NCI-H2107 (cell line): ENCODE measurements around the gene COL5A1.

Experiments used
- DNase-seq: peaks from one replicate; lab custom pipeline; 2025; lab: John Stamatoyannopoulos, UW

Gene COL5A1

GRCh38 chr9:134741846-134742245, 100.2 kb downstream of the COL5A1 start:
- no peak for DNase-seq

DNA sequence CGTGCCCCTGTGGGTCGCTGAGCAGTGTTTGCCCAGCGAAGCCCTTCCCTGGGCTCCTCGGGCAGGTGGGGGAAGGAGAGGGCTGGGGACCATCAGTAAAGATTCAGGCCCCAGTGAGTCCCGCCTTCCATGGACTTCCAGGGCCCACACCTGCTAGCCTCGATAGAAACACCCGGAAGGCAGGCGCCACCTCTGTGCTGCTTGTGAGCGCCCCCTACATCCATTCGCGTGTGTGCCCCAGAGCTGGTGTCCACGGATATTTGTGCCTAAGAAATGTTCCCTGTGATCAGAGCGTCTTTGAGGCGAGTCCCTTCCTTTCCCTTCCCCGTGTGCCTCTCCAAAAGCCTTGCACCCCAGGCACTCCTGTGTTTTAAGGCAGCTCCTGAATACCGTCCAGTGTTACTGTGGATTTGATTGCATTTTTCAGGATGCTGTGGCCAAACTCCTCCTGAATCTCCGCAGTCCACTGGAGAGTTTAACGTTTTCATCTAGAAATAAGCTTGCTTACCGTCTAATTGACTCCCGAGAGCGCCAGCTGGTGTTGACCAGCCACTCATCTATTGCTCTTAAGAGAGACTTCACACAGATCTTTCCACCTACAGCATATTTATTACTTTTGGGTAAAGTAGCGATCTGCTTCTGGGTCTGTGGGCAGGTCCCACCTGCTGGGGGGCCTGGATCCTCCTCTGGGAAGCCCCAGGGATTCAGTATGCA, 101.4 kb downstream of the COL5A1 start:
- DNase-seq = no peak

DNA sequence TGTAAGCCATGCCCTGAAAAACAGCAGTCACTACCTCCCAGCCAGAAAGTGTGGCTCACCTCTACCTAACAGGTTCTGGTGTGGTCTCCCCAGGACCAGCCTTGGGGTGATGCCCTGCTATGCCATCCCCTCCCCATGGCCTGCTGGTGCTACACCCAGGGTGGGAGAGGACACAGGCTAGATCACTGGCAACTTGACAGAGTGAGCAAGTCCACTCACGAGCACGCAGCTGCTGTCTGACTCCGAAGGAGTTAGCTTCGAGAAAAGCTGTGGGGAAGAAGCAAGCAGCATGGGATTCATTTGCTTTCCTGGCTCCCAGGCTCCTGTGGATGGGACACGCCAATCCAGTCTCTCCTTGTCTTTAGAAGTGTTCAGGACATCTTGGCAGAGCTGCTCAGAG, 102.2 kb downstream of the COL5A1 start:
- no peak for DNase-seq

DNA sequence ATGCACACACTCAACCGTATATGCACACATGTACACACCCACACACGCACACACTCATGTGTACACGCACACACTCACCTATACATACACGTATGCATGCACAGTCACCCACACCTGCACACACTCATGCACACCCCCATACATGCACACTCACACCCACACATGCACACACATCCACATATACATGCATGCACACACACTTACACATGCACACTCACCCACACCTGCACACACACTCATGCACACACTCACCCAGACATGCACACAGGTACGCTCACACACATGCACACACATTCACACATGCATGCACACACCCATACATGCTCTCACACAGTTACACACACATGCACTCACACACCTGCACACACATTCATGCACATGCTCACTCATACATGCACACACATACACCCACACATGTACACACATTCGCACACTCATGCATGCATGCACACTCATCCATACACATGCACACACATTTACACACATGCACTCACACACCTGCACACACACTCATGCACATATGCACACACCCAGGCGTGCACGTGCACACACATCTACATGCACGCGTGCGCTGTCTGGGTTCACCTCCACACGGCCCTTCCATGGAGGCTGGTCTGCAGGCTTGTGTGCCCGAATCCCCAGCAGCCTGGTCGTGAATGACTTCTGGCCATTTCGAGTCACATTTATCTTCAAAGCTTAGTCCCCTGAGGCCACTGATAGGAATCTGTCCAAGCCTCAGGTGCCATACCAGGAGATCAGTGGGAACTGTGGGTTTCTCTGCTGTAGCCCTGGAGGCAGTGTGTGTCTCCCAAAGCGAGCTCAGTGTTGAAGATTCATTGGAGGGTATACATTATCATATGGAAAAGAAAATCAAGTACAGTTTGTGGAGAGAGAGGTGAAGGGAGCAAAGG, 103.0 kb downstream of the COL5A1 start:
- no peak for DNase-seq

DNA sequence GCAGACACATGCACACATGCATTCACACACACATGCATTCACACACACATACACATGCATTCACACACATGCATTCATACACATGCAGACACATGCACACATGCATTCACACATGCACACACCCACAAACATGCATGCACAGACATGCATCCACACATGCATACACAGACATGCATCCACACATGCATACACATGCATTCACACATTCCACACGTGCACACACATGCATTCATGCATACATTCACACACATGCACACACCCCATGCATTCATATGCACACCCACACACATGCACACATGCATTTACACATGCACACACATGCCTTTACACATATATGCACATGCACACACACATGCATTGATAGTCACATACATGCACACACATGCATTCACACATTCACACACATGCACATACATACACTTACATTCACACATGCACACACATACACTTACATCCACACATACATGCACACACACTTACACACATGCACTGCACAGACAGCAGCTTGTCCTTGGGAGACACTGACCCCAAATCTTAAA, 106.4 kb downstream of the COL5A1 start:
- no peak for DNase-seq

- DNase-seq = no peak
These were observed 107.0 kb downstream of the COL5A1 start for GRCh38 chr9:134748591-134748990.

DNA sequence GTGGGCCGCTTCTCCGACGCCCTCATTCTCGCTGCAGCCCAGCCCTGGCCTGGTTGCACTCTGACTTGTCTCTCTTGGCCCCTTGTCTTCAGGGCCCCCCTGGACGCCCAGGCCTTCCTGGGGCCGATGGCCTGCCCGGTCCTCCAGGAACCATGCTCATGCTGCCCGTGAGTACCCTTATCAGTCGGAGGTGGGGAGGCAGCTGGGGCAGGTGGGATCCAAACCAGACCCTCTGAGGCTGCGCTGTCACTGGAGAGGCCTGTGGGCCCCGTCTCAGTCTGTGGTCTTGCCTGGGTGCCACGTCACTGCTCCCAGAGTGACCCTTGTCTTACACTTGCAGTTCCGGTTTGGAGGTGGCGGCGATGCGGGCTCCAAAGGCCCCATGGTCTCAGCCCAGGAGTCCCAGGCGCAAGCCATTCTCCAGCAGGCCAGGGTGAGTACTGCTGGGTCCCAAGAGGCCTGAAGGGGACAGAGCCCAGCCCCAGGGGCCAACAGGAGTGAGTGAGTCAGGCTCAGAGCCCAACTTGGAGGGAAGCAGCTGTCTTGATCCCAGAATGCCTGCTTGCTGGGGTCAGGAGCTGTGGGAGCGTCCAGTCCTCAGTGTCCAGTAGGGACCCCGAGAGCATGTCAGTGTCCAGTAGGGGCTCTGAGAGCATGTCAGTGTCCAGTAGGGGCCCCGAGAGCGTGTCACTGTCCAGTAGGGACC, 109.0 kb downstream of the COL5A1 start:
- no peak for DNase-seq

DNA sequence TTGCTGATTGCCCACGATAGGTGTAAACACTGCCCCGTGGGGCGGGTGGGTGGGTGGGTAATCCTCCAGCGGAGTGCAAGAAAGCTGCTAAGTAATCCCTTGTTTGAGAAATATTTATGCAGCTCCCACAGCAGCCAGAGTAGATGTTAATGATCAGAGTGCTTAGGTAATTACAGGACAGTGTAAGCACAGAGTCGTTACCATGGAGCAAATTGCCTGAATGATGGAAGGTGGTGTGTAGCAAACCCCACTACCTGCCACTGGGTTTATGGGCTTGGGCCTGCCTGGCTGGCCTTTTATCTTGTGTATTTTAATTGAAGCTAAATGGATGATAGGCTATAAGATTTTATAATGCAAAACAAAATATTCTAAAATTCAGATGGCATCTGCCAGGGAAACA, 110.0 kb downstream of the COL5A1 start:
- DNase-seq = no peak

DNA sequence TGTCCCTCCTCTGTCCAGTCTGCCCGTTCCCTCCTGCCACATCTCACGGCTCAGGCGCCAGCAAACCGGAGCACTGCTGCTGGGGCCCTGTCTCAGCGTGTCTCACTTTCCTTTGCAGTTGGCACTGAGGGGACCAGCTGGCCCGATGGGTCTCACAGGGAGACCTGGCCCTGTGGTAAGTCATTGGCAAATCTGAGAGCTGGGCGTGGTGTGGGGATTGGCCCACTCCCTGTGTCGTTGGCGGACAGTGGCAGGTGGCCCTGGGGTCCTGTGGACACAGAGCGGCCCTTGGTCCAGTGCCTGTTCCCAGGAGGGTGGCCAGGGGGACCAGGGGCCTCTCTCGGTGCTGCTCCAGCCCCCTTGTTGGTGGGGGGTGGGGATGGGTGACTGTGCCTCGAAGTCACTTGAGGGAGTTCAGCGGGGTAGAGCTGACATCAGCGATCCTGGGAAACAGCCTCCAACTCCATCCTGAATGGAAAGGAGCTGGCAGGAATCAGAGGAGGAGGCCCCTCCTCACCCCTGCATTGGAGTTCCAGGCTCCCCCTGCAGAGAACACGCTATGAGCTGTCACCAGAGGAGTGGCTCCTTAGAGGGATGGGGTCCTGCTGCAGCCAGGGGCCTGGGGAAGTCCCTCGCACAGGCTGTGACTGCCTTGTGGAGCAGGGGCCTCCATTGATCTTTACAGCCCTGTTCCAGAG, 111.0 kb downstream of the COL5A1 start:
- no peak for DNase-seq

DNA sequence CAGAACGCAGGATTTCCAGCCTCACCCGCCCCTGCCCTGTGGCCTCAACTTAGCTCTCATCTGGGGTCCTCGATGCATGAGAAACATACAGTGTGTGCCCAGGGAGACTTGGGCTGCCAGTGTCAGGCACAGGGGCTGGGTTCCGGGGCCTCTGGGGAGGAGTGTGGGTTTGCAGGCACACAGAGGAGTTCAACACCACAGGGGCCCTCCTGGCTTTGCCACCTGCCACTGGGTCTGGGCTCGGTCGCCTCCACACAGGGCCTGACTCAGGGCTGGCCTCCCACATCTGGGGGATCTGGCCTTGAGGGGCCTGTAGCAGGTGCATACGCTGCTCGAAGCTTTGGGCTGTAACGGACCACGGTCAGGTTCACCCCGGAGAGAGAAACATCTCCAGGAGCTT, 111.6 kb downstream of the COL5A1 start:
- no peak for DNase-seq

DNA sequence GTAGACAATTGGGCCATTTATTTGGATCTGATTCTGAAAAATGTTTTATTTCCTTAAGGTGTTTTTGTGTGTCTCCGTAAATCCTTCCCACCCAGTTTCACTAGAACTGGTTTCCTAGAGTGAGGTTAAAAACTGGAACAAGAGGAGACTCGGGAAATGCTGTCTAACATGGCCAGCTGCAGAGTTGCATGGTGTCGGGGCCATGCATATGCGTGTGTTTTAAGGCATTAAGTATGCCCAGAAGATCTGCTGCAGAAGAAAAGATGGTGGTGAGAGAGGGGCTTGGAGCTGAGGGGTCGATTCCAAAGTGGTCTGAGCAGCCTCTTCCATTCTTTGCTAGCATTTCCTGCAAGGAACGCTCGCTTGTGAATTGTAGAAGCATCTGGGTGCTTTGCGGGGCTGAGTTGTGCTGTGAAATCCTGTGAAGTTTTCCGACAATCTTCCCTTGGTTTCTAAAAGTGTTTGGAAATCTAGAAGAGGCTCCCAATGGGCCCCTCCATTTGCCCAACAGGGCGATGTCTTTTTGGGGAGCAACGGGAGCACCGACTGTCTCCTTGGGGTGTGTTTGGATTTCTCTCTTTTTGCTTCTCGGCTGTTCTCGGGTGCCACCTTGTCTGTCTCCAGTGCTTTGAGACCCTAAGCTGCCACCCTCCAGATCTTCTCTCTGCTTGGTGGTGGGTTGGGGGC, 113.8 kb downstream of the COL5A1 start:
- no peak for DNase-seq

DNA sequence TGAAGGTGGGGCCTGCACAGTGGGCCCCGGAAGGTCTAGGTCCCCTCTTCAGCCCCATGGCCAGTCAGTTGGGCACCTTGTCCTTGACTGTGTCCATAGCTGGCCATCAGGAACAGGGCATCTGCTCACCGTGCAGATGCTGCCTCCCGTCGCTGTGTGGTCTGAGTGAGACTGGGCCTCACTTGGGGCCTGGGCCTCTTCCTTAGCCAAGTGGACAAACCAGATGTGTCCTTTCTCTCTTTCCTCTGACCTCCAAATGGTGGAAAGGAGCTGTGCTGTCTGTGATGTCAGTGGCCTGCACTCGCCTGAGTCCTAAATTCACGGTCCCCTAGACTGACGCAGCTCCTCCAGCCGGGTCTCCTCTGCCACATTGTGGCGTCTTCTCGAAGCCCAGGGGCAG, 114.5 kb downstream of the COL5A1 start:
- no peak for DNase-seq

DNA sequence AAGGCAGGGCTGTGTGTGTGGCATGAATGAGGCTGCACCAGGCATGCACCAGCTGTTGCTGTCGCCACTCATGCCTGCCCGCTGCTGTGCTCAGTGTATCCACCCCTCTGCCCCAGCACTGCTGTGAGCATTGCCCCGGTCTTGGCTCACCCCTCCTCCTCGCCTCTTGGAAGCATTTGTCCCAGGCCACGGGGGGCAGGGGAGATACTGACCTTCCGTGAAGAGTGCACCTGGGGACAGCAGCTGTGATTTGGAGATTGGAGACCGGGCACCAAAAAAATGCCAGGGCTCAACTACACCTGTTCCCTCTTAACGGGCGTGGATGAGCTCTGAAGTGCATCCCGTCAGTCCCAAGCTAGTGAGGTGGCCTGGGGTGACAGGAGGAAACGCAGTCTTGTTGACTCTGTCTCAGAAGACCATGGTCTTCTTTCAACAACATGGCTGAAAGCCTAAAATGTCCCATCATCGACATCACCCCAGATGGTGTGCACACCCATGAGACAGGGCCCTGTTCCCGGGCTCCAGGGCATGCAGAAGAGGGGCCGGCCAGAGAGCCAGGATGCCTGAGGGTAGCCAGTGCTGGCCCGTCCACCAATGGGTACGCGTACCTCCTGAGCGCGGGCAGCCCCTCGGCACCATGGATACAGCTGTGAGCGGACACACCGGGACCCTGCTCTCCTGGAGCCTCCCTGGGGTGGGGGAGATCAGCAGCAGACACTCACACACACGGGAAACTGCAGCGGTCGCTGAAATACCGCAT, 115.8 kb downstream of the COL5A1 start:
- DNase-seq = no peak

- no peak for DNase-seq
These were observed 117.5 kb downstream of the COL5A1 start for GRCh38 chr9:134758949-134759607.

DNA sequence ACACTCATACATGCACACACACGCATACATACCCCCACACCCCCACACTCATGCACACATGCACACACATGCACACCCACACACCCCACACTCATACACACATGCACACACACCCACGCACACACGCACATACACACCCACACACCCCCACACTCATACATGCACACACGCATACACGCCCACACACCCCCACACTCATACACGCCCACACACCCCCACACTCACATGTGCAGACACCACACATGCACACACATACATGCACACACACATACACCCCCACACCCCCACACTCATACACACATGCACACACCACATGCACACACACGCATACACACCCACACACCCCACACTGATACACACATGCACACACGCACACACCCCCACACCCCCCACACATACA, 118.3 kb downstream of the COL5A1 start:
- DNase-seq = no peak

- DNase-seq = no peak
These were observed 119.3 kb downstream of the COL5A1 start for GRCh38 chr9:134760750-134761420.

DNA sequence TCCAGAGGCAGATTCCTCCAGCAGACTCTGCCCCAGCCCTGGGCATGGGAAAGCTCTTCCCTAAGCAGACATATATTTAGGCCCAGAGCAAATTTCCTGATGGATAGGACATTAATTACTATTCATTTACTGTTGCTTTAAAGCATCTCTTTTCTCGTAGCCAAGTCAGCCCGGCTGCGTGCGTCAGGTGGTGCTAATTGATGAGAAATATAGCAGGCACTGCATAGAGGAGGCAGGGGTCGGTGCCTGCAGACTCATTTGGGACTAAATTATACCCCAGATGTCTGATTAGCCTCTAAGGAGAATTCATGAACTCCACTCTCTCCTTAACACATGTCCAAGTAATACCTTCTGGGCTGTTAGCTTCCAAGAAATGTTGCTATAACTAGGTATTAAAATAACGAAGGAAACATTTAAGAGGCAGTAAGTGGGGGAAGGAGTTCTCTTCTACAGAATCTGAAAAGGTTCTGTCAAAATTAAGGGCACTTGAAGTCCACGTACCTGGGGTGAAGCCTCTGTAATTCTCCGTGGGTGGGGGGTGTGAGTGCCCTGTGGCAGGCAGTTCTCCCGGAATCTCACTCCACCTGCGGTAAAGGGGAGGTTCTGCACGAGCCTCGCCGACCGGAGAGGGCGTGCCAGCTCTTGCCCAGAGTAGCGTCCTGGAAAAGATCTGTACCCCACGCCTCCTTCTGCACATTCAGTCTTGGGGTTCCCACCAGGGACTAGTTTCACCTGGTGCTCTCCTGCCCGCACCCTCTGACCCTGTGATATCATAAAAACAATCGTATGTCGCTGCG, 123.1 kb downstream of the COL5A1 start:
- no peak for DNase-seq

DNA sequence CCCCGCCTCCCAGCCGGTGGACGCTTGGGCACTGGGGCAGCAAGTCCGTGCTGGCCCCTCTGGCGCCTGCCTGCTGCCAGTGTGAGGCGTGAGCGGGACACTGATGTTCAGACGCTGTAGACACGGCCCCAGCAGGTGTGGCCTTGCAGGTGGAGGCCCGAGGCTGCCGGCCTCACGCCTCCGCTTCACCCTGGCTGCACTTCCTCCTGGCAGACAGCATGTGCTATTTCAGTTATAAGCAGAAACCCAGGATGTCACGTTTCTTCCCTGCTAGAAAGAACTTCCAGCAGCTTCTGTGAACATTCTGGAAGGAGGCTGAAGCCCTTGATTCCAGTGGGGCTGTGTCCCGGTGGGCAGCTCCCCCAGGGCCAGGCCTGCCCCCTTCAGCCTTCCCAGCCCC, 124.2 kb downstream of the COL5A1 start:
- no peak for DNase-seq

DNA sequence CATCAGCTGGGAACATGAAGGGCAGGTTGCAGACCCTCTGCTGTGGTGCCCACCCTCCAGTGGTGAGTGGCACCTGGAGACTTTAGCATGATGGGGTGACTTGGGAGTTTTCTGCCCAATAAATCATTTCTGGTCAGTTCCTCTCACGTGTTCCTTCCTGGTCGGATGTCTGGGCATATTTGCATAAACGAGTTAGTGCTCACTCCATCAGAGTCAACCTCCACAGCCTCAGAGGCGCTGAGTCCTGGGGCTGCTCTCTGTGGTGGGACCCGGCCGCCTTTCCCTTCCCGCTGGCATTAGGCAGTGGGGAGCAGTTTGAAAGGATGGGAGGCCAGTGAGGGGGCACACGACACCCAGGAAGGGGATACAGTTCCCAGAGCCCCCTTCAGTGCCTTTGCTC, 125.0 kb downstream of the COL5A1 start:
- DNase-seq = no peak
